PC-3 (cell line): ENCODE results near the gene CLCA2.

Source experiments
- EZH2 ChIP-seq: fragments of 300-600 bp; sonication (generic); IDR thresholded peaks from one replicate; pipeline ENCODE4 v1.6.1; 2017; ENCODE audit warnings: antibody characterized with exemption, mild to moderate bottlenecking, low read length; ENCODE audit not compliant: unreplicated experiment
- TF ChIP-seq, protein P1 (sequence below): fragments of 300-600 bp; sonication (generic); conservative IDR thresholded peaks from 2 replicates; pipeline ENCODE4 v1.5.1; 2017; ENCODE audit warnings: antibody characterized with exemption, low read depth, mild to moderate bottlenecking, low read length

DNA sequence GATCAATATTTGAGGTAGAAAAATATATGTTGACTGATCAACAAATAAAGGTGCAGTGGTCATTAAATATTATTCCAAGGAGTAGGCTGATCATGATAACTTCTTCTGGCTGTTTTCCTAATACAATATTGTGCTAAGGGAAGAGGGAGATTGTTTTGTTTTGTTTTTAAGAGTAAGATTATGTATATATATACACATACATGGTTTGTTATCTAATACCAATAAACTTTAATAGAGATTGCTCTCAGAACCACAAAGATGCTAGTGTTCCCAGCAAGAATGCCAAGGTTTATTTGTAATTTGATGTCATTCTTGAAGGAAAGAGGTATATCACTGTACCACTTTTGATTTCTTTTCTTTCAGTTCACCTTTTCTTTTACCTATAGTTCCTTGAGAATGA lies 10.1 kb downstream of the CLCA2 start:
- TF ChIP-seq, protein P1, sequence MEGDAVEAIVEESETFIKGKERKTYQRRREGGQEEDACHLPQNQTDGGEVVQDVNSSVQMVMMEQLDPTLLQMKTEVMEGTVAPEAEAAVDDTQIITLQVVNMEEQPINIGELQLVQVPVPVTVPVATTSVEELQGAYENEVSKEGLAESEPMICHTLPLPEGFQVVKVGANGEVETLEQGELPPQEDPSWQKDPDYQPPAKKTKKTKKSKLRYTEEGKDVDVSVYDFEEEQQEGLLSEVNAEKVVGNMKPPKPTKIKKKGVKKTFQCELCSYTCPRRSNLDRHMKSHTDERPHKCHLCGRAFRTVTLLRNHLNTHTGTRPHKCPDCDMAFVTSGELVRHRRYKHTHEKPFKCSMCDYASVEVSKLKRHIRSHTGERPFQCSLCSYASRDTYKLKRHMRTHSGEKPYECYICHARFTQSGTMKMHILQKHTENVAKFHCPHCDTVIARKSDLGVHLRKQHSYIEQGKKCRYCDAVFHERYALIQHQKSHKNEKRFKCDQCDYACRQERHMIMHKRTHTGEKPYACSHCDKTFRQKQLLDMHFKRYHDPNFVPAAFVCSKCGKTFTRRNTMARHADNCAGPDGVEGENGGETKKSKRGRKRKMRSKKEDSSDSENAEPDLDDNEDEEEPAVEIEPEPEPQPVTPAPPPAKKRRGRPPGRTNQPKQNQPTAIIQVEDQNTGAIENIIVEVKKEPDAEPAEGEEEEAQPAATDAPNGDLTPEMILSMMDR, result no peak
- no peak for TF ChIP-seq EZH2
